Measurements from ENCODE around the gene BTN1A1.

BTN1A1 gene

GRCh38 chr6:26534681-26535465 is 34.8 kb downstream of the BTN1A1 start:
- no peak for DNase-seq (ENCODE audit: insufficient read length, low spot score)
- no peak for TF ChIP-seq CTCF (IDR thresholded peaks at IDR 0.05; ENCODE audit: insufficient read depth, missing control alignments)
- FAIRE-seq: no peak

DNA sequence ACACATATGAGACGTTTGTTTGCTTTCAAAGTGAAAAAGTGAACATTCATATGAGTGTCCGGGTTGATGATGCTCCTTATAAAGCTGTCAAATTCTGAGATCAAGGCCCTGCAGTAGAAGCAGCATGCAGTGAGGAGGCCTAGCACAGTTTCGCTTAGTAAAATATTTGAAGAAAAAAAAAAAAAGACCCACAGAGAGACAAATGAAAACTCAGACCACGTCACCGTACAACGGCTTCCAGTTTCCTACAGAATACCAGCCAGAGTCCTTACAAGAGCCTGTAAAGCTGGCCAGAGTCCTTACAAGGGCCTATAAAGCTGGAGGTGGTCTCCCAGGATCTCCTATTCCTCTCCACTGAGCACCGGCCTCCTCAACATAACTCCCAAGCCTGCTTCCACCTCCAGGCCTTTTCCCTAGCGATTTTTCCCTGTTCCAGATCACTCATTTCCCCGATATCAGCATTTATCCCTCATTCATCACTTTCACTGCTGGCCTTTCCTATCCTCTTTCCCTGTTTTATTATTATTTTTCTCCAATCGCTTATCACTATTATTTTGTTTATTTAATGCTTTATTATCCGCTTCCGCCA is 36.6 kb downstream of the BTN1A1 start:
- FAIRE-seq: no peak

GRCh38 chr6:26537160-26537845 is 37.2 kb downstream of the BTN1A1 start:
- no peak for DNase-seq (ENCODE audit: insufficient read length, low spot score)
- no peak for TF ChIP-seq CTCF (IDR thresholded peaks at IDR 0.05; ENCODE audit: insufficient read depth, missing control alignments)
- no peak for FAIRE-seq

More for the DNA sequence above, 36.6 kb downstream of the BTN1A1 start:
- TF ChIP-seq CTCF (IDR thresholded peaks at IDR 0.05; ENCODE audit: insufficient read depth, missing control alignments): no peak
- DNase-seq (ENCODE audit: insufficient read length, low spot score): no peak

GRCh38 chr6:26537846-26538571 is 37.9 kb downstream of the BTN1A1 start, which contains the start of gene HMGN4:
HMGN4 (plus strand) TSS chr6:26538366; CDS start chr6:26545207, 6,841 bp downstream.
- DNase-seq (ENCODE audit: insufficient read length, low spot score): peak; percentile 32
- TF ChIP-seq CTCF (IDR thresholded peaks at IDR 0.05; ENCODE audit: insufficient read depth, missing control alignments): no peak
- FAIRE-seq: no peak

DNA sequence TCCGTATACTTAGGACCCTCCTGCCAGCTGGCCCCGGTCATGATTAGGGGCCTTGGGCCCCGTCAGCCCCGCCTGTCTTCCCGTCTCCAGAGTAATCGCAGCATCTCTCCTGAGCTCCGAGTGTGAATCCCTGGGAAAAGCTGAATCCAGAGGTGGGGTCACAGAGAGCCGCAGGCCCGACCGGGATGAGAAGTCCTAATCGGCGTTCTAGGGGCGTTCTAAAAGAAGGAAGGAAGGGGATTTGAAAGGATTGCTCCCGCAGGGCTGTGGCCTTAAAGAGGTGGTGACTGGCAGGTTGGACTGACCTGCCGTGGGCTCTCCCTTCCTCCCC is 38.4 kb downstream of the BTN1A1 start:
- TF ChIP-seq CTCF (IDR thresholded peaks at IDR 0.05; ENCODE audit: insufficient read depth, missing control alignments): no peak
- DNase-seq (ENCODE audit: insufficient read length, low spot score) (no peak), FAIRE-seq (no peak)

DNA sequence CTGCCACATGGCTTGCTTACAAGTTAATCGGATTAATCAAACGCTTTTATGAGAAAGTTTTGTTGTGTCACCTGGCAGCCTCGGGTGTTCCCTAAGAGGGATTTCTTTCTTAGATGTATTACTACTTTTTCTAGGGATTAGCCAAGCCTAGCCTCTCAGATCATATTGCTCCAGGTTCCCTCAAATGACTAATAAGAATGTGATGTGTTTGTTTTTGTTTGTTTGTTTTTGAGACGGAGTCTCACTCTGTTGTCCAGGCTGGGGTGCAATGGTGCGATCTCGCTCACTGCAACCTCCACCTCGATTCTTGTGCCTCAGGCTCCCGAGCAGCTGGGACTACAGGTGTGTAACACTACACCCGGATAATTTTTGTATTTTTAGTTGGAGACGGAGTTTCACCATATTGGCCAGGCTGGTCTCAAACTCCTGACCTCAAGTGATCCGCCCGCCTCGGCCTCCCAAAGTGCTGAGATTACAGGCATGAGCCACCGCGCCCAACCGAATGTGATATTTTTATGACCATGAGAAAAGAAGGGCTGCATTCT is 39.0 kb downstream of the BTN1A1 start:
- FAIRE-seq: no peak

More for the DNA sequence above, 39.0 kb downstream of the BTN1A1 start:
- no peak for DNase-seq (ENCODE audit: insufficient read length, low spot score)
- TF ChIP-seq CTCF (IDR thresholded peaks at IDR 0.05; ENCODE audit: insufficient read depth, missing control alignments): no peak

Measured in D721Med (cell line).